SJSA1 (cell line): ENCODE measurements around the gene LY9. TPM values are rescaled to one million over a fixed set of nuclear protein-coding genes. Genes with fewer than 3 reads are reported as not detected.

Experiments used
- DNase-seq, 2 experiments: peaks; one replicate each; pipeline ENCODE4 v3.0.0-alpha.2; 2015 to 2020; ENCODE audit warnings: low spot score in 2 of 2, low read depth in 1 of 2
- H3K27ac ChIP-seq: fragments of 250-450 bp; sonication (Bioruptor Pico); 2 replicates; pipeline ENCODE4 v1.5.1; 2020; ENCODE audit warnings: mild to moderate bottlenecking, moderate library complexity
- H3K27me3 ChIP-seq: fragments of 250-450 bp; sonication (Bioruptor Pico); replicated peaks from 2 replicates; pipeline ENCODE4 v1.5.1; 2020; ENCODE audit warnings: mild to moderate bottlenecking, moderate library complexity
- H3K36me3 ChIP-seq: fragments of 250-450 bp; sonication (Bioruptor Pico); 2 replicates; pipeline ENCODE4 v1.5.1; 2020; ENCODE audit warnings: mild to moderate bottlenecking
- H3K4me1 ChIP-seq: fragments of 250-450 bp; sonication (Bioruptor Pico); replicated peaks from 2 replicates; pipeline ENCODE4 v1.6.1; 2021; ENCODE audit warnings: mild to moderate bottlenecking
- H3K4me3 ChIP-seq: fragments of 250-450 bp; sonication (Bioruptor Pico); 2 replicates; pipeline ENCODE4 v1.5.1; 2020; ENCODE audit warnings: mild to moderate bottlenecking
- H3K9me3 ChIP-seq: fragments of 250-450 bp; sonication (Bioruptor Pico); replicated peaks from 2 replicates; pipeline ENCODE4 v1.5.1; 2020; ENCODE audit warnings: mild to moderate bottlenecking
- total RNA-seq: library from RNA; depleted of rRNA; stranded (reverse); fragments of >200 nt; shearing (Covaris generic); gene quantifications from 2 replicates; pipeline ENCODE4 v1.2.3, GENCODE V29; 2014

Gene LY9
- total RNA-seq, 1 experiment from 2014 or later, result not detected

DNA sequence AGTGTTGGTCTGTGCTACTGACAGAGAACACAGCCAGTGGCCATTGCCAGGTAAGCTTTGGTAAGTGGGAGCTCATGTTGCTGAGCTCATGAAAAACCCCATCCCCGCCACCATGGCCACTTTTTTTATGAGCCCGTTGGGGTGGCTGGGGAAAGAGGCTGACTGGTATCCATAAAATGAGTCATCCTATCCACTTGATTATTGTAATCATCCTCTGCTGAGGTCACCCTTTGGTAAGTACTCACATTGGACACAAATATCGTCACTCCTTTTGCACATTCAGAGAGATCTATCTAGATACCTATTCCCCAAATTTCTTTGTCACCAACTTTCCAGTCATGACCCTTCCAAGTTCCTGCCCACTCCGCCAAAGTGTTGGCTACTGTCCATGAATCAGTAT, 34.9 kb upstream of the LY9 start:
- Histone ChIP-seq H3K27me3 (no peaks in the 10 kb centered on the region; the same call in 1 of the 2 replicates), H3K36me3 (no peaks in the 10 kb centered on the region), H3K27ac (no peak overlapping the region), H3K9me3 (no peaks in the 10 kb centered on the region), H3K4me1 (no peaks in the 10 kb centered on the region), H3K4me3 (no peak overlapping the region)
- DNase-seq, result peak in 1 of 2 experiments; percentile 9

DNA sequence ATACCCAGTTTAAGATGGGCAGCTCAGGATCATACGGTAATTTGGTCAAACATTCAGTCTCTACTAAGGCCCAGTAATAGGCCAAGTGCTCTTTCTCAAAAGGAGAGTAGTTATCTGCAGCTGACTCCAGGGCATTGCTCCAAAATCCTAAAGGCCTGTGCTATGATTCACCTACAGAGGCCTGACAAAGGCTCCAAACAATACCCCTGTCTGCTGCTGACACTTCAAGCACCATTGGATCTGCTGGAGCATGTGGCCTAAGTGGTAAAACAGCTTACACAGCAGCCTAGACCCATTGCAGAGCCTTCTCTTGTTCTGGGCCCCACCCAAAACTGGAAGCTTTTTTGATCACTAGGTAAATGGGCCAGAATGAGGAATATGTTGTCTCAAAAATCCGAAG, 34.1 kb upstream of the LY9 start:
- H3K27me3 ChIP-seq, result no peaks in the 10 kb centered on the region
- H3K9me3 ChIP-seq, result no peaks in the 10 kb centered on the region
- no peak overlapping the region for H3K27ac ChIP-seq
- no peaks in the 10 kb centered on the region for H3K36me3 ChIP-seq
- no peak overlapping the region for H3K4me3 ChIP-seq
- DNase-seq, result peak in 1 of 2 experiments; percentile 13
- no peaks in the 10 kb centered on the region for H3K4me1 ChIP-seq

DNA sequence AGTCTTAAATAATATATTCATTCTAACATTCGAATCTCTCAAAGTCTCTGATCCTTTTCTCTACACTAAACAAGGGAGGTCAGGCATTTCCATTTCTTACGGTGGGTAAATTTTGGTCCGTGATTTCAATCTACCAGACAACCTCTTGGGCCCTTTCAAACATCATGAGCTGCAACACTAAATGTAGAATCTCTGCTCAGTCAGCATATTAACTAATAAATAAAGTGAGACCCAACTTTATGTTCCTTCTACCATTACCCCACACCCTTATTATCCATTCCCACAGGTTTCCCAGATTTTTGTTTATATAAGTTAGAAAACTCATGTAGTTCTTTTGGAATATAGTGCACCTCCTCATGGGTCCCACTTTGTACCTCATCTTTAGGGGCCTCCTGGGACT, 32.0 kb upstream of the LY9 start:
- Histone ChIP-seq H3K27me3 (no peaks in the 10 kb centered on the region), H3K36me3 (no peaks in the 10 kb centered on the region), H3K9me3 (no peaks in the 10 kb centered on the region), H3K4me3 (no peak overlapping the region), H3K27ac (no peak overlapping the region), H3K4me1 (no peaks in the 10 kb centered on the region)
- no peak for DNase-seq

DNA sequence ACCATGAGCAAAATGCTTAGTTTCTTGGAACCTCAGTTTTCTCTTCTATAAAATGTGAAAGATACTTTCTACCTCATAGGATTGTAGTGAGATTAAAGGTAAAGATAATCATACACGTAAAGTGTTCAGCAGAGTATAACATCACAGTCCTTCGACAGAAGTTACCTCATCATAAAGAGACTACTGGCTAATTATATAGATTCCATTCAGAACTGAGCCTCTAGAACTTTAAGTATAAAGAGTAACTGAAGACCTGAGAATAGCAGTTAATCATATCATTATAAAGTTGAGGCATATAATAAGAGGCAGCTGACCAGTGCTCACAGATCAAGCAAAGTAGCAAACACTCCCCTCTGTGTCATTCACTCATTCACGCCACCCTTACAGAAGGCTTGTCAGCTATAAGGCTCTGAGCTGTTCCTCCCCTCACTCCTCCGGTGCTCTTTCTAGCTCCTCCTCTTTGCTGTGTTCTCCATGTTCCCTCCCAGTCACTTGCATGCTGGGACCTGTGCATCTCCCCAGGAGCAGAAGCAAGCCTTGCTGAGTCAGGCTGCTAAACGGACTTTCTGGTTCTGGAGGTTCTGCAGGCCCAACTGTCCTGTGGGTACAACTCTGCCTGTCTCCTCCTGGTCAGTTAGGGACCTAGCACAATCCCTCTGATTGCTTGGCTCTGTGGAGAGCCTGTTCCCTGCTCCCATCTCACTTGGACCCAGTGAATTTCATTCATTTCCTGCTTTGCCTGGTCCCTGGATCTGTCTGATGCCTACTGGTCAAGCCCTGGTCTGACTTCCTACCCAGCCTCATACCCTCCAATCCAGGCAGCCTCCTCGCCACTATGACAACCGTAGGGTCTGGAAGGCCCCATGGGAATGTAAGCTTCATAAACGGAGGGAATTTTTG, 28.3 kb upstream of the LY9 start:
- peak in 1 of 2 experiments; percentile 16 for DNase-seq
- no peak overlapping the region for H3K4me3 ChIP-seq
- peaks cover 5% of the 10 kb centered on the region; the same call in 1 of the 2 replicates for H3K27me3 ChIP-seq

DNA sequence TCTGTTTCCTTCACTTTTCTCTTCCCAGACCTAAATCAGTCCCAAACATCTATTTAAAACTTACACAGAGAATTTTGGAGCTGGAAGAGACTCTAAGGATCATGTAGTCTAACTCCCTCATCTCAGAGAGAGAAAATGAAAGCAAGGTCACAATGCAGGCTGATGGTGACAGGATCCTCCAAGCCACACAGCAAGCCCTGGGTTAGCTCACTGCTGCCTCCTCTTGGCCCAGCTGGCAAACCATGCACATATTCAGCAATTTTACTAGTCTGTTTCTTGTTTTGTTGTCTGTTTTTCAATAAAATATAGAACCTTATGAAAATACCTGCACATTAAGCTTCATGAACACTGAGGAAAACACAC, 27.7 kb upstream of the LY9 start:
- peaks cover 5% of the 10 kb centered on the region; the same call in 1 of the 2 replicates for H3K27me3 ChIP-seq
- H3K27ac ChIP-seq, result no peak overlapping the region
- no peaks in the 10 kb centered on the region for H3K9me3 ChIP-seq
- no peaks in the 10 kb centered on the region for H3K36me3 ChIP-seq
- DNase-seq, result peak in 1 of 2 experiments; percentile 16
- H3K4me3 ChIP-seq, result no peak overlapping the region
- H3K4me1 ChIP-seq, result no peaks in the 10 kb centered on the region

More for the DNA sequence above, 28.3 kb upstream of the LY9 start:
- Histone ChIP-seq H3K4me1 (no peaks in the 10 kb centered on the region), H3K9me3 (no peaks in the 10 kb centered on the region), H3K27ac (no peak overlapping the region), H3K36me3 (no peaks in the 10 kb centered on the region)

DNA sequence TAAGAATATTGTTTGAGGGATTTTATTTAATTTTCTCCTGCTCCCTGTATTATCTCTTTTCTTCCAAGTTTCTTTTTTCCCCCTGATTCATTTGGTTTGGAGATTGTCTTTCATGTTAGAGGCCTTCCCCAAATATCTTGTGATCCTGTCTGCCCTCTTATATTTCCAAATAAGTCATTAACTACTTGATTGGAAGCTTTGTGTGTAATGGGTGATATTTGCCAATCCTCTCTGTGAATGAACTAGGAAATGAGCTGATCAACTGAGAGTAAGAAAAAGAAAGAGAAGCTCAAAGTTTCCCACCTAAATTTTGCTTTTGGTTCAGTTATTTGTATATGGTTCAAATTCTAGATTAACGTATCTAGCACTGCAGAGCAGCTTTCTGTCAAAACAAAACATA, 23.6 kb upstream of the LY9 start:
- DNase-seq, result no peak
- peaks cover 5% of the 10 kb centered on the region; the same call in 1 of the 2 replicates for H3K27me3 ChIP-seq
- no peak overlapping the region for H3K27ac ChIP-seq
- H3K9me3 ChIP-seq, result no peaks in the 10 kb centered on the region
- no peaks in the 10 kb centered on the region for H3K4me1 ChIP-seq
- H3K36me3 ChIP-seq, result no peaks in the 10 kb centered on the region
- no peak overlapping the region for H3K4me3 ChIP-seq

DNA sequence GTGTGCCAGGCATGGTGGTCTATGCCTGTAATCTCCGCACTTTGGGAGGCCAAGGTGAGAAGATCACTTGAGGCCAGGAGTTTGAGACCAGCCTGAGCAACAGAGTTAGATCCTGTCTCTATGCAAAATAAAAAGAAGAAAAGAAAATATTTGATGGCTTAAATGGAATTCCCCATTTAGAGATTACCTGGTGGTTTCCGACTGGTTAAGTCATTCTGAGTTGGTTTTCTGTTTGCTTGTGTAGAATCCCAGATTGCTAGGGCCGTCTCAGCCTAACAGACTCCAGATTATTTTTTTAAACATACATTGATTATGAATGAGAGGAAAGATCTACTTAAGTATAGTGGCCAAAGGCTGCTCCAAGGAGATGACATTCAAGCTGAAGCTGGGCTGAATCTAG, 22.9 kb upstream of the LY9 start:
- no peak overlapping the region for H3K27ac ChIP-seq
- DNase-seq, result no peak
- H3K4me1 ChIP-seq, result no peaks in the 10 kb centered on the region
- H3K36me3 ChIP-seq, result no peaks in the 10 kb centered on the region
- peaks cover 5% of the 10 kb centered on the region; the same call in 1 of the 2 replicates for H3K27me3 ChIP-seq
- no peak overlapping the region for H3K4me3 ChIP-seq
- no peaks in the 10 kb centered on the region for H3K9me3 ChIP-seq

DNA sequence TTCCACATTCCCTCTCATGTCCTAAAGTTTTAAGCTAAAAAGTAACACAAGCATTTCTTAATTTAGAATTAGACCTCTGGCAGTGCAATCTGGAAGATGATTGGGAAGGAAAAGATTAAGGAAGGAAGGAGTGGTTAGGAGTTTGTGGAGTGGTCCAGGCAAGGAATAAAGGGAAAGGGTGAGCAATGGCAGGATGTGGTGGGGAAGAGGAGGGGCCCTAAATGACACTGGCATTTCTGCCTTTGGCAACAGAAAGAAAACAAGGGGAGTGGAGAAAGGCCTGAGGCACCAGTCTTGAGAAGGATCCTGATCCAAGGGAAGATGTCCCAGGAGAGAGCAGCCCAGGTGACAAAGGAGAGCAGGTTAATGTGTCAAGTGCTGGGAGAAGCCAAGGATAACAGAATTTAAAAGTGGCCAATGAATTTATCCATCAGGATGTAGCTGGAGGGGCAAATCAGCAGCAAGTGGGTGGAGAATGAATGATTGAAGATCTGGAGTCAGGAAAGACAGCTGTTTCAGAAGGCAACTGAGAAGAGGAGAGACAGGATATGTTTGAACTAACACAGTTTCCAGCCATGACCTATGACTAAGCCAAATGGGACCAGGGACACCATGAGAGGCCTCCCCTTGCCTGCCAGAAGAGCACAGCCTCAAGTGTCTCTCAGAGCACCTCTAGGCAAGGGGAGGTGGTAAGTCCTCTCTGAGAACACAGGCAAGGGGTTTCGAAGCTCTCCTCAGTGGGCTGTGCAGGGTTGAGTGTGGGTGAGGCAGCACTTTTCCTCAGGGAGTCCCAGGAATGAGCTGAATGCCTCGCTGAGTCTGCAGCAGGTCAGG, 20.9 kb upstream of the LY9 start:
- no peaks in the 10 kb centered on the region for H3K4me1 ChIP-seq
- H3K27me3 ChIP-seq, result peaks cover 5% of the 10 kb centered on the region; the same call in 1 of the 2 replicates
- no peak for DNase-seq
- no peak overlapping the region for H3K27ac ChIP-seq
- H3K36me3 ChIP-seq, result no peaks in the 10 kb centered on the region
- no peaks in the 10 kb centered on the region for H3K9me3 ChIP-seq
- H3K4me3 ChIP-seq, result no peak overlapping the region

DNA sequence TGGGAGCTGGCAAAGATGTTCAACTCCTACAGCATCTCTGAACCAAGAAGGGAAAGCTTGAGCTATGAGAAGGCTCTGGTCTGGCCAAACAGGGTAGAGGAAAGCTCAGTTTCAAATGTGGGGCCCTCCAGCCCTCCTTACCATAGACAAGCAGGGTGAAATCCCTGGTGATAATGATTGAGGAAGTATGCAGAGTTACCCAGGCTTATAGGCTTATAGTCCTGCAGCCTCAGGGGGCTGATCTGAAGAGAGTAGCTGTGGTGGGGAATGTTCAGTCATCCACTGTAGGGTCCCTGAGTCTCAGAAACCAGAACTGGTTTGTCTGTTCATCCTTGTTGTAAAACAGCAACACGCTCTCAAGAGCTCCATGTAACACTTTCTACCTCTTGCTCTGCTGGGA, 19.8 kb upstream of the LY9 start:
- Histone ChIP-seq H3K4me1 (no peaks in the 10 kb centered on the region), H3K27ac (no peak overlapping the region), H3K9me3 (no peaks in the 10 kb centered on the region), H3K4me3 (no peak overlapping the region), H3K27me3 (no peaks in the 10 kb centered on the region; the same call in 1 of the 2 replicates), H3K36me3 (no peaks in the 10 kb centered on the region)
- DNase-seq, result peak in 1 of 2 experiments; percentile 10

DNA sequence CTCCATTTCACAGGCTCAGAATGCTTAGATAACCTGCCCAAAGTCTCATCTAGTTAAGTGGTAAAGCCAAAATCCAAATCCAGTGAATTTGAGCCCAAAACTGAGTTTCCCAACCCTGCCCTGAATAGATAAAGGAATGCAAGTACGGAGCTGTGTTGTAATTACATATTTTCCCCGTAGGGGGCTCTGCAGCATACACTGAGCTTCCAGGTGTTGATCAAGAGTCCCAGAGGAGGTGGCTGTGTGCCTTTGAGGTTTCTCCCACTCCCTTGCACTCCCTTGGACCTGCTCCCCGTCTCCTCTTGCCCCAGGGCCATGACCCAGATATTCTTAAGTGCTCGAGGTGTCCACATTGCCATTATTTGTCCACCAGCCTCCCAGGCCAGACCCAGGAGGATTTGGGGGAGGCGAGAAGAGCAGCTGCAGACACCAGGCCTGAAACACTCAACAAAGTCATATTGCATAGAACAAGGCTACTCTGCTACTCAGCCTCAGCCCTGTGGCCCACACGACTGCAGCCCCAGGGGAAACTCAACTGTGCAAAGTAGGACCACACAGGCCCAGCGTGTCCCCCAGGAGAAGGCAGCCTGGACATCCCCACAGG, 18.4 kb upstream of the LY9 start:
- H3K36me3 ChIP-seq, result no peaks in the 10 kb centered on the region
- H3K9me3 ChIP-seq, result no peaks in the 10 kb centered on the region
- no peaks in the 10 kb centered on the region for H3K4me1 ChIP-seq
- peak in 1 of 2 experiments; percentile 30 for DNase-seq
- H3K27ac ChIP-seq, result no peak overlapping the region
- no peak overlapping the region for H3K4me3 ChIP-seq
- no peaks in the 10 kb centered on the region for H3K27me3 ChIP-seq

DNA sequence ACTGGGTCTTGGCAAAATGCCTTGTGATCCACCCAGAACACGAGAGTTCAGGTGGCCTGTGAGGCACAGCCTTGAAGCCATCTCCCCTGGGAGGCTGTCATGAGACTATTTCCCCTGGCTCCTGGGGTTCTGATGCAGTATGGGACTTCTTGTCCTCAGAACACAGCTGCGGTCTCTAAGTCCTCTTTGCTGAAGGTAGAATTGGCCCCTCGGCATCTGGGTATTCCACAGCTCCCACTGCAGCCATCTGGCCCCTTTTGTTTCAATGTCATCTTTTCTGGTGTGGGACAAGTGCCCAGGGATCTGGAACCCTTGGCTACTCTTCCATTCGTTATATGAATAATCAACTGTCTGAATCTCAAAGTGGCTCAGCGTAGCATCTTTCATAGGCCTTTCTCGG, 17.0 kb upstream of the LY9 start:
- H3K27me3 ChIP-seq, result no peaks in the 10 kb centered on the region
- H3K9me3 ChIP-seq, result no peaks in the 10 kb centered on the region
- H3K27ac ChIP-seq, result no peak overlapping the region
- DNase-seq, result no peak
- no peaks in the 10 kb centered on the region for H3K4me1 ChIP-seq
- H3K4me3 ChIP-seq, result no peak overlapping the region
- H3K36me3 ChIP-seq, result no peaks in the 10 kb centered on the region

DNA sequence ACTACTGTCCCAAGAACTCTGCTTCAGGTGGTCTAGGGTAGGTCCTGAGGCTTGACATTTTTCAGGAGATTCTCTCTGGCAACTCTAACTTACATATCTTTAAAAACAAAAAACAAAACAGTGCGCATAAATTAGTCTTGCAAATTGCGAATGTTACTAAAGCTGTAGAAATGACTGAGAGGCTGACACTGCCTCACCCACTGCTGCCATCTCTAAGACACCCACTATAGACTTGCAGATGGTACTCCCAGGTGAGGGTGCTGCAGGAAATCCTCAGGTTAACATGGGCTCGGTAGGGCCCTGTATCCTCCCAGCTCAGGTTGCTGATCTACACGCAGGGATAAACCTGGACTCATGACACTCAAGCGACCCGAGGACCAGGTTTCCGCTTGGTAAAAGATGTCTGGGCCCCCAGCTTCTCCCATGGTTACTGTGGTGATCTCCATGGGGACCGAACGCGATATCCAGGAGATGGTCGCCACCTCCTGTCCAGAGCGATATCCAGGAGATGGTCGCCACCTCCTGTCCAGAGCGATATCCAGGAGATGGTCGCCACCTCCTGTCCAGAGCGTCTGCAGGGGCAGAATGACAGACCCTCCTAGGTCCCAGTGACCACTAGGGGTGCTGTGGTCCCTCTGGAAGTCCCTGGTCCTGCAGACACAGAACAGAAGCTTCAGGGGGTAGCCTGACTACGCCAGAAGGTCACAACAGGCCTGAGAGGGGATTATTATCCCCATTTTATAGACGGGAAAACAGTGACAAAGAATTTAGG, 16.2 kb upstream of the LY9 start:
- H3K4me3 ChIP-seq, result no peak overlapping the region
- no peaks in the 10 kb centered on the region for H3K27me3 ChIP-seq
- DNase-seq, result no peak
- no peaks in the 10 kb centered on the region for H3K36me3 ChIP-seq
- no peaks in the 10 kb centered on the region for H3K4me1 ChIP-seq
- no peaks in the 10 kb centered on the region for H3K9me3 ChIP-seq
- H3K27ac ChIP-seq, result no peak overlapping the region

DNA sequence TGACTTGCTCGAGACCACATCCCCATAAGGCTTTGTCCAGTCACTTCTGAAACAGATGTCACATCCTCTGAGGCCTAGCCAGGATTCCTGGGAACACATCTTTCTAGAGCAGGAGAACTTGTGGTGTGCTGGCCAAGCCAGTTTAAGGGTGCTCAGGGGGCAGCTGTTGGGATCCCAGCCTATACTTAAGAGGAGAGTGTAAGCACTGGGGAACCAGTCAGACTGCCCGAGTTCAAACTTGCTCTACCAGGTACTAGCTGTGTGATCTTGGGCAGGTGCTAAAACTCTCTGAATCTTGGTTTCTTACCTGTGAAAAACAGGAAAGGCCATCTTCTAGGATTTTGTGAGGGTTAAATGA, 15.6 kb upstream of the LY9 start:
- Histone ChIP-seq H3K27me3 (no peaks in the 10 kb centered on the region), H3K4me1 (no peaks in the 10 kb centered on the region), H3K27ac (no peak overlapping the region), H3K9me3 (no peaks in the 10 kb centered on the region), H3K4me3 (no peak overlapping the region), H3K36me3 (no peaks in the 10 kb centered on the region)
- no peak for DNase-seq
